HepG2 (cell line): ENCODE results near the gene MECR.

Experiments
- AKAP8 ChIP-seq: sonication (generic); formaldehyde crosslinking; IDR thresholded peaks from 2 replicates; pipeline ENCODE4 v1.5.1; 2020; ENCODE audit warnings: mild to moderate bottlenecking, missing genetic modification reagents
- POLR2AphosphoS5 ChIP-seq: IDR thresholded peaks from 2 replicates; pipeline ENCODE4 v1.6.1; 2012; ENCODE audit warnings: low read depth, low read length
- SMC3 ChIP-seq: IDR thresholded peaks from 2 replicates; pipeline ENCODE4 v1.6.1; 2011; ENCODE audit warnings: low read length, improper control_type of control experiment
- TBP ChIP-seq: sonication (generic); formaldehyde crosslinking; IDR thresholded peaks from 2 replicates; pipeline ENCODE4 v1.5.0; 2020; ENCODE audit warnings: missing genetic modification reagents
- TF ChIP-seq, protein P1 (sequence below): sonication (generic); formaldehyde crosslinking; IDR thresholded peaks from 2 replicates; pipeline ENCODE4 v1.5.0; 2020; ENCODE audit warnings: mild to moderate bottlenecking, missing genetic modification reagents, moderate library complexity
- TF ChIP-seq, protein P2 (sequence below): sonication (generic); formaldehyde crosslinking; IDR thresholded peaks from 2 replicates; pipeline ENCODE4 v1.4.0; 2020; ENCODE audit warnings: mild to moderate bottlenecking, missing genetic modification reagents, borderline replicate concordance

DNA sequence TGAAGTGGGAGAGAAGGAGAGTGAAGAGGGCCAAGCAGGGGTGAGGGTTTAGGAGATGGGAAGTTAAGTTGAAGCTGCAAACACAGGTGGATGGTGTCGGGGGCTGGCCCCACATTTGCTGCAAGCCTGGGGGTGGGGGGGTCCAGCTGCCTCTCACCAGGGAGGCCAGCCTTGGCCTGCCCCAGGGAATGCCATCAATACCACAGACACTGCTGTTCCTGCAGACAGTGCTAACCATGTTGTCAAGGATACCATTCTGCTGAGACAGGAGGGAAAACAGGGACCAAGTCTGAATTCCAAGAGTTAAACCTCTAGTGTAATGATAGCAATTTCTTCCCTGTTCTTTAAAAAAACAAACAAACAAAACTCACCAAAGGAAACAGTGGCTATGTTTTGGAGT is 8.0 kb downstream of the MECR start:
- TF ChIP-seq POLR2AphosphoS5 (no peak), AKAP8 (CRISPR knock-in tag) (no peak), TBP (CRISPR knock-in tag) (no peak), SMC3 (no peak)
- TF ChIP-seq, protein P1, sequence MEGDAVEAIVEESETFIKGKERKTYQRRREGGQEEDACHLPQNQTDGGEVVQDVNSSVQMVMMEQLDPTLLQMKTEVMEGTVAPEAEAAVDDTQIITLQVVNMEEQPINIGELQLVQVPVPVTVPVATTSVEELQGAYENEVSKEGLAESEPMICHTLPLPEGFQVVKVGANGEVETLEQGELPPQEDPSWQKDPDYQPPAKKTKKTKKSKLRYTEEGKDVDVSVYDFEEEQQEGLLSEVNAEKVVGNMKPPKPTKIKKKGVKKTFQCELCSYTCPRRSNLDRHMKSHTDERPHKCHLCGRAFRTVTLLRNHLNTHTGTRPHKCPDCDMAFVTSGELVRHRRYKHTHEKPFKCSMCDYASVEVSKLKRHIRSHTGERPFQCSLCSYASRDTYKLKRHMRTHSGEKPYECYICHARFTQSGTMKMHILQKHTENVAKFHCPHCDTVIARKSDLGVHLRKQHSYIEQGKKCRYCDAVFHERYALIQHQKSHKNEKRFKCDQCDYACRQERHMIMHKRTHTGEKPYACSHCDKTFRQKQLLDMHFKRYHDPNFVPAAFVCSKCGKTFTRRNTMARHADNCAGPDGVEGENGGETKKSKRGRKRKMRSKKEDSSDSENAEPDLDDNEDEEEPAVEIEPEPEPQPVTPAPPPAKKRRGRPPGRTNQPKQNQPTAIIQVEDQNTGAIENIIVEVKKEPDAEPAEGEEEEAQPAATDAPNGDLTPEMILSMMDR = no peak
- TF ChIP-seq, protein P2, sequence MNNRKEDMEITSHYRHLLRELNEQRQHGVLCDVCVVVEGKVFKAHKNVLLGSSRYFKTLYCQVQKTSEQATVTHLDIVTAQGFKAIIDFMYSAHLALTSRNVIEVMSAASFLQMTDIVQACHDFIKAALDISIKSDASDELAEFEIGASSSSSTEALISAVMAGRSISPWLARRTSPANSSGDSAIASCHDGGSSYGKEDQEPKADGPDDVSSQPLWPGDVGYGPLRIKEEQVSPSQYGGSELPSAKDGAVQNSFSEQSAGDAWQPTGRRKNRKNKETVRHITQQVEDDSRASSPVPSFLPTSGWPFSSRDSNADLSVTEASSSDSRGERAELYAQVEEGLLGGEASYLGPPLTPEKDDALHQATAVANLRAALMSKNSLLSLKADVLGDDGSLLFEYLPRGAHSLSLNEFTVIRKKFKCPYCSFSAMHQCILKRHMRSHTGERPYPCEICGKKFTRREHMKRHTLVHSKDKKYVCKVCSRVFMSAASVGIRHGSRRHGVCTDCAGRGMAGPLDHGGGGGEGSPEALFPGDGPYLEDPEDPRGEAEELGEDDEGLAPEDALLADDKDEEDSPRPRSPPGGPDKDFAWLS (CRISPR knock-in tag) = no peak
